Neuron (in vitro differentiated cells): ENCODE measurements around the gene SDF2L1.
A peak's percentile ranks its signal among the peaks of the same experiment; 100 is the strongest.
"Not testable (repeated sequence)": the region's sequence is repeated elsewhere in the genome, so short reads cannot be mapped to it uniquely, and the experiment has no call there.

Source experiments
- H2AFZ ChIP-seq: one replicate; pipeline ENCODE4 v1.6.1; 2013; ENCODE audit warnings: low read depth, mild to moderate bottlenecking, inconsistent platforms, low read length, moderate library complexity
- H3K27me3 ChIP-seq: one replicate; pipeline ENCODE4 v1.6.1; 2013; ENCODE audit warnings: low read length; ENCODE audit not compliant: insufficient read depth
- H3K36me3 ChIP-seq: one replicate; pipeline ENCODE4 v1.6.1; 2013; ENCODE audit warnings: low read length; ENCODE audit not compliant: insufficient read depth
- H3K4me1 ChIP-seq: one replicate; pipeline ENCODE4 v1.6.1; 2013; ENCODE audit warnings: low read length; ENCODE audit not compliant: insufficient read depth
- H3K4me3 ChIP-seq: 2 replicates; pipeline ENCODE4 v1.5.1; 2013; ENCODE audit warnings: mild to moderate bottlenecking, low read length, moderate library complexity
- H3K9me3 ChIP-seq: one replicate; pipeline ENCODE4 v1.6.1; 2013; ENCODE audit warnings: low read length

SDF2L1 gene, protein sequence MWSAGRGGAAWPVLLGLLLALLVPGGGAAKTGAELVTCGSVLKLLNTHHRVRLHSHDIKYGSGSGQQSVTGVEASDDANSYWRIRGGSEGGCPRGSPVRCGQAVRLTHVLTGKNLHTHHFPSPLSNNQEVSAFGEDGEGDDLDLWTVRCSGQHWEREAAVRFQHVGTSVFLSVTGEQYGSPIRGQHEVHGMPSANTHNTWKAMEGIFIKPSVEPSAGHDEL

DNA sequence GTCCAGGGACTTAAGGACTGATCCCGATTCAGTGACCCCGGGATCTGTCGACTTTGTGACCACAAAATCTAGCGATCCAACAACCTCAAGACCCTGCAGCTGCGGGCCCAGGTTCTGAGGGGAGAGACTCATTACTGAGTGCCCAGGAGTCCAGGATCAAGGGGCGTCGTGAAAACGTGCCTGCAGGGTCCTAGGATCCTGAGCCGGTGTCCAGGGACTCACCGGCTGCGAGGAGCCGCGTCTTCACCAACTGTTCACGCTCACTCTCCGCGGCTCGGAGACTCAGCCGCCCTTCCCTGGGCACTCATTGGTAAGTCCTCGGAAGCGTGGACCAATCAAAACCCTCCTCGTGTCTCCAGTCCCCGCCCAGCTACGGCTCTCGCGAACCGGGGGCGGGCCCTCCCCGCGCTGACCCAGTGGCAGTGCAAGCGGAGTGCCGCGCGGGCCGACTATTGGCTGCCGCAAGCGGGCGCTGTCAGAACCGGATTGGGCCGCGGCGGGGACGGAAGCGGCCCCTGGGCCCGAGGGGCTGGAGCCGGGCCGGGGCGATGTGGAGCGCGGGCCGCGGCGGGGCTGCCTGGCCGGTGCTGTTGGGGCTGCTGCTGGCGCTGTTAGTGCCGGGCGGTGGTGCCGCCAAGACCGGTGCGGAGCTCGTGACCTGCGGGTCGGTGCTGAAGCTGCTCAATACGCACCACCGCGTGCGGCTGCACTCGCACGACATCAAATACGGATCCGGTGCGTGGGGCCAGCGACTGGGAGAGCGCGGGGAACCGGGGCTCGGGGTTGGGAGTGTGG, at the start of gene SDF2L1:
SDF2L1 (plus strand) TSS at position 514 of the 795 bp plus-strand sequence; CDS start at position 549, 35 bp downstream.
- H3K9me3 ChIP-seq: no peaks in the 10 kb centered on the region
- H3K4me3 ChIP-seq: peak within 1 kb of the TSS; percentile 88
- peak within 1 kb of the TSS; percentile 77 for H2AFZ ChIP-seq
- peaks cover 6% of the 10 kb centered on the region for H3K36me3 ChIP-seq
- peaks cover 23% of the 10 kb centered on the region for H3K4me1 ChIP-seq
- no peaks in the 10 kb centered on the region for H3K27me3 ChIP-seq

DNA sequence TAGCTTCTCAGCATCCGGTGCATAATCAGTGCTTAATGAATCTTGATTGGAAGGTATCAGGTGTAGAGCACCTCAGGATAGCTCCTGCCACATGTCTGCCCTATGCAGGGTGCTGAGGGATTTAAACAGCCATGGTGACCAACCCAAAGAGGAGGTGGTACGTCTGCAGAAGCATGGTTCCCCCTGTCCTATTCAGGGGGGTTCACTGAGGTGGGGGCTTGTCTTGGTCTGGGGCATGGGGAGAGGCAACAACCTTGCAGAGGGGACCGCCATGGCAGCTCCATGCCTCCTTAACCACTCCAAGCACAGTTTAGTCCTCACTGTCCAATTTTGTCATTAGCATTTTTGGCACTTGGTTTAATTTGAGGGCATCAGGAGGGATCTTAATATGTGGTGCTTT, 49.7 kb upstream of the SDF2L1 start:
- Histone ChIP-seq H3K4me1 (no peaks in the 10 kb centered on the region), H3K36me3 (peaks cover 57% of the 10 kb centered on the region), H3K4me3 (no peak overlapping the region), H3K27me3 (no peaks in the 10 kb centered on the region), H3K9me3 (no peaks in the 10 kb centered on the region), H2AFZ (no peak overlapping the region)

GRCh38 chr22:21593406-21594232, 48.5 kb upstream of the SDF2L1 start:
- no peaks in the 10 kb centered on the region for H3K27me3 ChIP-seq
- H3K4me1 ChIP-seq: no peaks in the 10 kb centered on the region
- no peaks in the 10 kb centered on the region for H3K9me3 ChIP-seq
- H3K4me3 ChIP-seq: no peak overlapping the region
- no peak overlapping the region for H2AFZ ChIP-seq
- peaks cover 60% of the 10 kb centered on the region for H3K36me3 ChIP-seq

DNA sequence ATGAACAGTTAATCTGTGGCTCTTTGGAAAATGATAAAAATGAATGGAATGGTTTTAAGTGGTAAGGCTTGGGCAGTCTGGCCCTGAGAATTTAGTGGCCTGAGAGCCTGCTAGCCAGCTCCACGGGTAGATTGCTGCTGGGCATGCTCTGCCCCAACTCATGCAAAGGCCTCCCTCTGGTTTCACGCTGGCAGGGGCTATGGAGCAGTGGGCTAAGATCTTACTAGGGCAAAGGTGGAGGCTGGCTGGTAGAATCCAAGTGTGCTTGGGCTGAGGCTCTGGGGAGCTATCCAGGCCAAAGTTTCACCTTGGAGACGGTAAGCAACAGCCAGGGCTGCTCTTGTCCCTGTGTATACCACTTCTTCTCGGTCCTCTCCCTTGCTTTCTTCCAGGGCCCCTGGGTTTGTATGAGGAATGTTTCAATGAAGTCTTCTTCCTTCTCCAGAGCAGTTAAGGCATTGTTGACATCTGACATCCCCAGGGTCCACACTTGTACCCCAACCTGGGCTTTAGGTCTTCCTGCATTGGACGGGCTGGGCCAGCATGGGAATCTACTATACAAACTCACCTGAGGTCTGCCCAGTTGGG, 47.1 kb upstream of the SDF2L1 start:
- Histone ChIP-seq H3K36me3 (peaks cover 64% of the 10 kb centered on the region), H3K4me3 (no peak overlapping the region), H3K4me1 (no peaks in the 10 kb centered on the region), H3K27me3 (no peaks in the 10 kb centered on the region), H3K9me3 (no peaks in the 10 kb centered on the region), H2AFZ (no peak overlapping the region)

- not testable (repeated sequence) for H3K27me3 ChIP-seq, H3K4me3 ChIP-seq, H3K9me3 ChIP-seq, H3K4me1 ChIP-seq, H2AFZ ChIP-seq
- peaks cover 63% of the 10 kb centered on the region for H3K36me3 ChIP-seq
Measured at GRCh38 chr22:21596356-21597135, 45.6 kb upstream of the SDF2L1 start.

DNA sequence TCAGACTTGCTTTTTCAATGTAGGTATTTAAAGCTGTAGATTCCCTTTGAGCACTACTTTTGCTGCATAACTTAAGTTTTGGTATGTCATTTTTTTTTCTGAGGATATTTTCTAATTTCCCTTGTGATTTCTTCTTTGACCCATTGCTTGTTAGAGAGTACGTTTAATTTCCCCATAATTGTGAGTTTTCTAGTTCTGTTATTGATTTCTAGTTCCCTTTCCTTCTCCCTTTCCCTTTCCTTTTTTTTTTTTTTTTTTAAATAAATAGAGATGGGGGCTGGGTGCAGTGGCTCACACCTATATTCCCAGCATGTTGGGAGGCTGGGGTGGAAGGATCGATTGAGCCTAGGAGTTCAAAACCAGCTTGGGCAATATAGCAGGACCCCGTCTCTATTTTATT, 43.8 kb upstream of the SDF2L1 start:
- Histone ChIP-seq H3K9me3 (no peaks in the 10 kb centered on the region), H3K4me1 (no peaks in the 10 kb centered on the region), H3K36me3 (peaks cover 49% of the 10 kb centered on the region), H2AFZ (no peak overlapping the region), H3K4me3 (no peak overlapping the region), H3K27me3 (no peaks in the 10 kb centered on the region)

DNA sequence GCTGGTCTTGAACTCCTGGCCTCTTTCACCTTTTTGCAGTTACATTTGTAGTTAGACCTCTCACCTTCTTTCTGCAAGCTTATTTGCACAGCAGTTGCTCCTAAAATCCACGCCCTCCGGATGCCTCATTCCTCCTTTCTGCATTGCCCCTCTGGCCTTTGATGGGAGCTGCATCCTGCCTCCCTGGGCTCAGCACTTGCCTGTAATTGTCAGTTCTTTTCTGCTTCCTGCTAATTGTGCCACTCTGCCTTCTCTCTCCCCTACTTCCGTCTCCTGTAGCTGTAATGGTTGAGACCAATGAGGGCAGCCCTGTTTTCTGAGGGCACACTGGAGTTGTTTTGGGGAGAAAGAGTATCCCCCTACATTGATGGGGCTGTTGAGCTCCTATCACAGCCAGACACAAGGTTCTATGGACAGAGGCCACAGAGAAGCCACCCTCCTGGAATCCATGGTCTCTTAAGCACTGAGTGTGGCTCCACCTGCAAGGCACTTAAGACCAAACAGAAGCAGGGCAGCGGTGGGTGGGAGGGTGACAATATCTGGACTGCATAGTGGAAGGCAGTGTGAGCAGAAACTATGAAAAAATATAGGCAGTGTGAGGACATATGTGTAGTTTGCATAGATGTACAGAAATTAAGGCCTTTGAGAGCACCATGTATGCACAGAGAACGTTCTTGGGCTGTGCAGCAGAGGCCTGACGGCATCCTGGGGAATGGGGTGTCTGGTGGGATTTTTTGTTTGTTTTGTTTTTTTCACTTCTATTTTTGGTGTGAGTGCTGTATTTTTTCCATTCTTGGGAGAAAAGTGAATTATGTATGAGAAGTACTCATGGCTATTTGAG, 42.8 kb upstream of the SDF2L1 start:
- Histone ChIP-seq H3K9me3 (no peaks in the 10 kb centered on the region), H3K4me1 (no peaks in the 10 kb centered on the region), H3K27me3 (no peaks in the 10 kb centered on the region), H3K36me3 (peaks cover 39% of the 10 kb centered on the region), H3K4me3 (no peak overlapping the region), H2AFZ (no peak overlapping the region)

- H3K36me3 ChIP-seq: peaks cover 16% of the 10 kb centered on the region
- H3K4me1 ChIP-seq: no peaks in the 10 kb centered on the region
- no peaks in the 10 kb centered on the region for H3K27me3 ChIP-seq
- H3K4me3 ChIP-seq: no peak overlapping the region
- no peaks in the 10 kb centered on the region for H3K9me3 ChIP-seq
- no peak overlapping the region for H2AFZ ChIP-seq
Measured at GRCh38 chr22:21602579-21602978, 39.5 kb upstream of the SDF2L1 start.

DNA sequence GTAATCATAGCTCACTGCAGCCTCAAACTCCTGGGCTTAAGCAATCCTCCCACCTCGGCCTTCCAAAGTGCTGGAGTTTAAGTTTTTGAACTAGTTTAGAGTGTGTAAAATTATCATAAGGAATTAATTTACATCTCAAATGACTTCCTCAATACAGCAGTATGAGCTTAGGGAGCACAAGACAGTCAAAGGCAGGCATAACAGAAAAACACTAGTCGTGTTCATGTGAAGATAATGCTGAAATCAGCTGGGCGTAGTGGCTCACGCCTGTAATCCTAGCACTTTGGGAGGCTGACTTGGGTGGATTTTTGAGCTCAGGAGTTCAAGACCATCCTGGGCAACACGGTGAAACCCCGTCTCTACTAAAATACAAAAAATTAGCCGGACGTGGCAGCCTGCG, 38.1 kb upstream of the SDF2L1 start:
- Histone ChIP-seq H3K9me3 (no peaks in the 10 kb centered on the region), H3K27me3 (no peaks in the 10 kb centered on the region), H2AFZ (no peak overlapping the region), H3K4me3 (no peak overlapping the region), H3K36me3 (peaks cover 11% of the 10 kb centered on the region), H3K4me1 (no peaks in the 10 kb centered on the region)

DNA sequence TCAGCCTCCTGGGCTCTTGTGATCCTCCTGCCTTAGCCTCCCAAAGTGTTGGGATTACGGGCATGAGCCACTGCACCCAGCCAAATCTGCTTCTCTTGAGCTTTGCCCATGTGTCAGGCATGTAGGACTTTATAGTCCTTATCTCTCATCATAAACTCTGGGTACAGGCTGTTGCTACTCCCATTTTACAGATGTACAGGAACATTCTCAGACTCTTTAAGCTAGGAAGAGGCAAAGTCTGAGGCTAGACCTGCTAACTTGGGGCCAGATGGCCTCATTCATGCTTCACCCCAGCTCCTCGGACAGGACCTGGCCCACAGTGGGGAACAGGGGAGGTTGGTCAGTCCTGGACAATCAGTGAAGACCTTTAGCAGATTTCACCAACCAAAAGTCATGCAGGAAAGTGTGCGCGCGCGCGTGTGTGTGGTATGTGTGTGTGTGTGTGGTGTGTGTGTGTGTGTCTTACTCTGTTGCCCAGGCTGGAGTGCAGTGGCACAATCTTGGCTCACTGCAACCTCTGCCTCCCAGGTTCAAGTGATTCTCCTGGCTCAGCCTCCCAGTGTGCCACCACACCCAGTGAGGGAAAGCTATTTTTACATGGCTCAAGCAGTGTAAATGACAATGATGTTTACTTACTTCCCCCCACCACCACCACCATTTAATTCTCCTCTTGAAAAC, 36.1 kb upstream of the SDF2L1 start:
- Histone ChIP-seq H3K4me1 (no peaks in the 10 kb centered on the region), H3K4me3 (no peak overlapping the region), H3K27me3 (no peaks in the 10 kb centered on the region), H2AFZ (no peak overlapping the region), H3K36me3 (peaks cover 19% of the 10 kb centered on the region), H3K9me3 (no peaks in the 10 kb centered on the region)

DNA sequence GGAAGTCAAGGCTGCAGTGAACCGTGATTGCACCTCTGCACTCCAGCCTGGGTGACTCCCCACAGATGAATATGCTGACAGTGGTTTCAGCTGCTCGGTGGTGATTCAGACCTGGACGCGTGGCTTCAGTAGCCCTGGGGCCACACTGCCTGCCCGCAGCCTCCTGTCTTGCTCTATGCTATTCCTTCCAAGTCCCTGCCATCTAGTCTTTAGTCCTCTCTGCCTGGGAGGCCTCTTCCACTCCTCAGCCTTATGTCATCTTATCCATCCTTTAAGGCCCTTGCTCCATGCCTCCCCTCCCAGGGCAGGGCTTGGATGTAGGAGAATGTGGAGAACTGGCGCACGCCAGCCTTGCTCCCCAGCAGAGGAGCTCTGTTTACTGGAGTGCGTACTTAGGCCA, 35.3 kb upstream of the SDF2L1 start:
- H3K4me3 ChIP-seq: no peak overlapping the region
- no peaks in the 10 kb centered on the region for H3K9me3 ChIP-seq

More for the DNA sequence above, 35.3 kb upstream of the SDF2L1 start:
- Histone ChIP-seq H3K27me3 (no peaks in the 10 kb centered on the region), H2AFZ (no peak overlapping the region), H3K36me3 (peaks cover 26% of the 10 kb centered on the region), H3K4me1 (no peaks in the 10 kb centered on the region)
